22Rv1 (cell line): Measurements from ENCODE around the gene CXCL3.

Experiments used
- H3K27ac ChIP-seq: fragments of 450-650 bp; 2 replicates; pipeline ENCODE4 v1.5.1; 2017
- CTCF ChIP-seq: fragments of 450-650 bp; IDR thresholded peaks from 2 replicates; pipeline ENCODE4 v1.5.1; 2017; ENCODE audit warnings: mild to moderate bottlenecking
- ZFX ChIP-seq: fragments of 450-650 bp; IDR thresholded peaks from 2 replicates; pipeline ENCODE4 v1.6.1; 2017; ENCODE audit warnings: antibody characterized with exemption, borderline replicate concordance

The CXCL3 gene

GRCh38 chr4:74013264-74013663 lies 25.2 kb downstream of the CXCL3 start:
- no peak for TF ChIP-seq ZFX
- TF ChIP-seq CTCF: no peak

GRCh38 chr4:74012130-74012529 lies 26.4 kb downstream of the CXCL3 start:
- H3K27ac ChIP-seq: no peak overlapping the region
- TF ChIP-seq CTCF (no peak), ZFX (no peak)

More at GRCh38 chr4:74013264-74013663, 25.2 kb downstream of the CXCL3 start:
- H3K27ac ChIP-seq: no peak overlapping the region

GRCh38 chr4:74009307-74009706 lies 29.2 kb downstream of the CXCL3 start:
- TF ChIP-seq CTCF (no peak), ZFX (no peak)
- no peak overlapping the region for H3K27ac ChIP-seq

GRCh38 chr4:74006009-74006476 lies 32.4 kb downstream of the CXCL3 start:
- TF ChIP-seq CTCF: no peak
- TF ChIP-seq ZFX: no peak
- H3K27ac ChIP-seq: no peak overlapping the region

GRCh38 chr4:74005528-74005927 lies 33.0 kb downstream of the CXCL3 start:
- H3K27ac ChIP-seq: no peak overlapping the region
- TF ChIP-seq ZFX: no peak
- no peak for TF ChIP-seq CTCF

GRCh38 chr4:74004668-74005067 lies 33.8 kb downstream of the CXCL3 start:
- TF ChIP-seq ZFX (no peak), CTCF (no peak)
- no peak overlapping the region for H3K27ac ChIP-seq

- no peak overlapping the region for H3K27ac ChIP-seq
- TF ChIP-seq ZFX: no peak
- TF ChIP-seq CTCF: no peak
Observed at GRCh38 chr4:74000301-74000700, 38.2 kb downstream of the CXCL3 start.
